Right lobe of liver (tissue), 6 donors: ENCODE data around the gene PTCD1. TPM values are rescaled to one million over a fixed set of nuclear protein-coding genes. Genes with fewer than 3 reads are reported as not detected.

Experiments
- ATAC-seq, 4 donors: fragments of 200-7000 bp; cut with Tn5 transposase; one replicate each; pipeline ENCODE4 v1.9.1; 2020; ENCODE audit warnings: mild to moderate bottlenecking in 4 of 4, moderate library complexity in 4 of 4
- DNase-seq, 3 donors: peaks; one replicate each; pipeline ENCODE4 v3.0.0-alpha.2; 2020
- H3K27ac ChIP-seq, 3 donors: fragments of 200-600 bp; one replicate each; pipeline ENCODE4 v1.8.0; 2022
- H3K27me3 ChIP-seq, 2 donors: fragments of 200-600 bp; one replicate each; pipeline ENCODE4 v1.8.0; 2022
- H3K36me3 ChIP-seq, 4 donors: fragments of 200-600 bp; sonication (generic) in 1 of 4; one replicate each; pipeline versions ENCODE4 v1.5.1 to v1.8.0; 2017 to 2022; ENCODE audit warnings: control low read depth in 1 of 4
- H3K4me1 ChIP-seq, 4 donors: fragments of 200-600 bp; sonication (generic) in 1 of 4; one replicate each; pipeline versions ENCODE4 v1.5.1 to v1.8.0; 2017 to 2022; ENCODE audit warnings: control low read depth in 1 of 4
- H3K4me3 ChIP-seq, 3 donors: fragments of 200-600 bp; one replicate each; pipeline ENCODE4 v1.8.0; 2022
- H3K9me3 ChIP-seq, 4 donors: fragments of 200-600 bp; sonication (generic) in 1 of 4; one replicate each; pipeline versions ENCODE4 v1.5.1 to v1.8.0; 2017 to 2022; ENCODE audit warnings: control low read depth in 1 of 4
- CTCF ChIP-seq, 4 donors: fragments of 200-600 bp in 3 of 4; fragments of 450-650 bp in 1 of 4; IDR thresholded peaks; one replicate each; pipeline versions ENCODE4 v1.5.1 to v1.8.0; 2016 to 2022; ENCODE audit warnings: antibody characterized with exemption in 4 of 4, mild to moderate bottlenecking in 2 of 4
- POLR2A ChIP-seq: fragments of 450-650 bp; IDR thresholded peaks from one replicate; pipeline ENCODE4 v1.6.1; 2017; ENCODE audit warnings: antibody characterized with exemption, mild to moderate bottlenecking
- WGBS: methylation state at CpG from one replicate; pipeline ENCODE4 v1.1.6; 2018; ENCODE audit warnings: low coverage, low lambda C conversion rate; ENCODE audit not compliant: insufficient coverage; ENCODE audit errors: missing lambda C conversion rate; 5-methylcytosine and 5-hydroxymethylcytosine counted together
- intact Hi-C, 2 donors: fragments of 100-400 bp; cut with DNase I; formaldehyde crosslinking; loops; one replicate each; pipeline versions ENCODE4 v1.11.2 to v1.14.1; 2022
- total RNA-seq, 6 experiments: library from RNA; depleted of rRNA in 2 of 6; stranded (reverse); fragments of >200 nt in 2 of 6; fragmentation: NEBNext Ultra II Directional in 3 of 6; extraction: Animal tissue kit (Norgen Biotek cat#: 25700) in 3 of 6; gene quantifications; one replicate each; pipeline versions ENCODE4 v1.1.0 to v1.2.4, GENCODE V29; 2016 to 2023
- donor health status: DM: no; HTN: yes; CAD: no.
- donor health status: DM: no; HTN: no; CAD: no.
- donor health status: DM: no; HTN: no; CAD: no.
- donor health status: DM: no; HTN: yes; CAD: no.
- donor health status: DM: no; HTN: yes; CAD: no.

PTCD1 gene
- total RNA-seq, 6 experiments from 2014 or later, result 2.4 to 5.3 (median 2.8) TPM

DNA sequence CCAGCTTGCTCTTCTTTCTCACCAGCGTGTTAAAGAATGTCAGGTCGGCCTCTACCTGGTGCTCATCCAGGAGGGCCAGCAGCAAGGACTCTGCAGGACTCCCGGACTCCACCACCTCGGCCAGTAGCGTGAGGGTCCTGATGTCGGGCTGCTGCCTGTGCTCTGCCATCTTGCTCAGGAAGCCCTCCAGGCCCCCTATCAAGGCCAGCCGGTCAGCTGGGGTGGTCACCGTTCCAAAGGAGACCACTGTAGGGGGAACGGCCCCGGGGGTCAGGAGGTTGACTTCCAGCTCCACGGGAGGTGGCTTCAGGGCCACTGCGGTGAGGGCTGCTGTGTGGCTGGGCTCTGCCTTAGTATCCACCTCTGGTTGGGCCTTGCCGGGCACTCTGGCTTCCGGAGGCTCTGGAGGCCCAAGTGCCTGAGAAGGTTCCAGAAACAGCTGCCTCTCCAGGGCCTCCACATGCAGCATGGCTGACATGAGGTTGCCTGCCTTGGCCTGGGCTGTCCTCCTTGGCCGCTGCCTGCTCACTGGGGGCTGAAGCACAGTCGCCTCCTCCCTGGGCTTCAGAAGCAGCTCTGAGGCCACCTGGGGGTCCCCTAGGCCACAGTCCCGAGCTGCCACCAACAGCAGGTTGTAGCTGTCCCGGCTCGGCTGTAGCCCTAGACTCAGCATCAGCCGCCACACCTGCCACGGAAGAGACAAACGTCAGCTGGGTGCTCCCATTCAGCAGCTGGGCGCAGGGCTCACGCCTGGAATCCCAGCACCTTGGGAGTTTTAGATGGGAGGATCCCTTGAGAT, 13.5 kb downstream of the PTCD1 start:
- Histone ChIP-seq H3K27me3 (no peaks in the 10 kb centered on the region), H3K36me3 (peaks cover 0 to 27% (median 13%) of the 10 kb centered on the region in 4 donors), H3K27ac (no peak overlapping the region), H3K4me3 (no peak overlapping the region), H3K4me1 (peaks cover 0 to 5% (median 0%) of the 10 kb centered on the region in 4 donors), H3K9me3 (no peaks in the 10 kb centered on the region)
- TF ChIP-seq POLR2A, result no peak
- no peak for TF ChIP-seq CTCF (IDR thresholded peaks at IDR 0.05)
- DNase-seq (no peak), ATAC-seq (no peak)
- WGBS, result 77% methylated on average over 3 of the region's 24 CpGs
- intact Hi-C loops, result no loop called here

GRCh38 chr7:99422625-99423024, 16.0 kb downstream of the PTCD1 start:
- no peak for ATAC-seq
- Histone ChIP-seq H3K27ac (no peak overlapping the region), H3K27me3 (no peaks in the 10 kb centered on the region), H3K36me3 (peaks cover 0 to 46% (median 26%) of the 10 kb centered on the region in 4 donors), H3K9me3 (no peaks in the 10 kb centered on the region), H3K4me1 (peaks cover 0 to 12% (median 0%) of the 10 kb centered on the region in 4 donors), H3K4me3 (no peak overlapping the region)
- intact Hi-C loops, result no loop called here
- TF ChIP-seq POLR2A (no peak), CTCF (IDR thresholded peaks at IDR 0.05) (no peak)
- WGBS, result 82% methylated on average over 3 of the region's 5 CpGs
- no peak for DNase-seq

DNA sequence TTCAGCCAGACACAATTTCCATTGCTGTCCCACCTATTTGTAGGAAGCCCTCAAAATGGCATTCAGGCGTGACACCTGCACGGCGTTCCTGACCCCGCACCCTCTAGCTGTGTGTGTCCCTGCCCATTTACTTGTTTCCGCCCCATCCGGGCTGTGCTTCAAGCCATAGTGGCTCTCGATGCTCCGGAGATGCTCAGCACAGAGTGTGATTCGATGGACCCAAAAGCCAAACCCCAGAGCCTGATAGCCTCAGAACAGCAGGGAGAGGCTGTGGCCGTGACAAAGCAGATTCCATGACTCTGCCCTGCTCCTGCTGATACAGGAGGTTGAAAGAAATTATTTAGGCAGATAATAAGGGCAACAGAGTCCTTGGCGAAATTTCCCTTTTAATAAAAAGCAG, 16.4 kb downstream of the PTCD1 start:
- no peak overlapping the region for H3K4me3 ChIP-seq
- no peaks in the 10 kb centered on the region for H3K27me3 ChIP-seq
- H3K4me1 ChIP-seq, result peaks cover 0 to 12% (median 0%) of the 10 kb centered on the region in 4 donors
- ATAC-seq, result no peak
- intact Hi-C loops, result no loop called here
- TF ChIP-seq CTCF (IDR thresholded peaks at IDR 0.05) (no peak), POLR2A (no peak)
- H3K9me3 ChIP-seq, result no peaks in the 10 kb centered on the region
- H3K27ac ChIP-seq, result no peak overlapping the region
- WGBS, result 89% methylated on average over 5 of the region's 11 CpGs
- peaks cover 0 to 51% (median 30%) of the 10 kb centered on the region in 4 donors for H3K36me3 ChIP-seq
- no peak for DNase-seq

GRCh38 chr7:99420986-99421385, 17.6 kb downstream of the PTCD1 start:
- Histone ChIP-seq H3K36me3 (peaks cover 0 to 56% (median 35%) of the 10 kb centered on the region in 4 donors), H3K4me1 (peaks cover 0 to 24% (median 5%) of the 10 kb centered on the region in 4 donors), H3K4me3 (no peak overlapping the region), H3K27me3 (no peaks in the 10 kb centered on the region), H3K27ac (no peak overlapping the region), H3K9me3 (no peaks in the 10 kb centered on the region)
- WGBS, result 78% methylated on average over 7 of the region's 7 CpGs
- DNase-seq, result no peak
- ATAC-seq, result no peak
- TF ChIP-seq POLR2A (no peak), CTCF (IDR thresholded peaks at IDR 0.05) (no peak)
- intact Hi-C loops, result no loop called here
